Measurements from ENCODE around the gene NECAP2.

Gene NECAP2

GRCh38 chr1:16440470-16441281 lies at the start of gene NECAP2:
TSS of gene NECAP2 (plus strand) at chr1:16440724. CDS start at chr1:16440762, 38 bp downstream.
- DNase-seq (ENCODE audit: extremely low read depth in 1 of 2, low read depth in 1 of 2) = peak; percentile 86 to 93

GRCh38 chr1:16391411-16391810 lies 49.1 kb upstream of the NECAP2 start:
- no peak for DNase-seq (ENCODE audit: extremely low read depth in 1 of 2, low read depth in 1 of 2)

- DNase-seq (ENCODE audit: extremely low read depth in 1 of 2, low read depth in 1 of 2) = no peak
Measured at GRCh38 chr1:16392740-16393569, 47.6 kb upstream of the NECAP2 start.

- DNase-seq (ENCODE audit: extremely low read depth in 1 of 2, low read depth in 1 of 2) = no peak
Measured at GRCh38 chr1:16393570-16394521, 46.7 kb upstream of the NECAP2 start.

GRCh38 chr1:16394977-16395376 lies 45.5 kb upstream of the NECAP2 start:
- DNase-seq (ENCODE audit: extremely low read depth in 1 of 2, low read depth in 1 of 2) = no peak

- no peak for DNase-seq (ENCODE audit: extremely low read depth in 1 of 2, low read depth in 1 of 2)
Measured at GRCh38 chr1:16396591-16396990, 43.9 kb upstream of the NECAP2 start.

- DNase-seq (ENCODE audit: extremely low read depth in 1 of 2, low read depth in 1 of 2) = no peak
Measured at GRCh38 chr1:16397120-16397519, 43.4 kb upstream of the NECAP2 start.

GRCh38 chr1:16398371-16398953 lies 42.1 kb upstream of the NECAP2 start:
- DNase-seq (ENCODE audit: extremely low read depth in 1 of 2, low read depth in 1 of 2) = no peak

GRCh38 chr1:16402742-16403141 lies 37.8 kb upstream of the NECAP2 start:
- no peak for DNase-seq (ENCODE audit: extremely low read depth in 1 of 2, low read depth in 1 of 2)

- no peak for DNase-seq (ENCODE audit: extremely low read depth in 1 of 2, low read depth in 1 of 2)
Measured at GRCh38 chr1:16405441-16405840, 35.1 kb upstream of the NECAP2 start.

- DNase-seq (ENCODE audit: extremely low read depth in 1 of 2, low read depth in 1 of 2) = no peak
Measured at GRCh38 chr1:16406868-16407267, 33.7 kb upstream of the NECAP2 start.

GRCh38 chr1:16409536-16410152 lies 30.9 kb upstream of the NECAP2 start:
- no peak for DNase-seq (ENCODE audit: extremely low read depth in 1 of 2, low read depth in 1 of 2)

- no peak for DNase-seq (ENCODE audit: extremely low read depth in 1 of 2, low read depth in 1 of 2)
Measured at GRCh38 chr1:16410803-16411202, 29.7 kb upstream of the NECAP2 start.

GRCh38 chr1:16413191-16413590 lies 27.3 kb upstream of the NECAP2 start:
- no peak for DNase-seq (ENCODE audit: extremely low read depth in 1 of 2, low read depth in 1 of 2)

- DNase-seq (ENCODE audit: extremely low read depth in 1 of 2, low read depth in 1 of 2) = no peak
Measured at GRCh38 chr1:16418823-16419425, 21.6 kb upstream of the NECAP2 start.

- peak in 1 of 2 donors; percentile 17 for DNase-seq (ENCODE audit: extremely low read depth in 1 of 2, low read depth in 1 of 2)
Measured at GRCh38 chr1:16420424-16421118, 20.0 kb upstream of the NECAP2 start.

GRCh38 chr1:16421201-16421600 lies 19.3 kb upstream of the NECAP2 start:
- DNase-seq (ENCODE audit: extremely low read depth in 1 of 2, low read depth in 1 of 2) = no peak

- no peak for DNase-seq (ENCODE audit: extremely low read depth in 1 of 2, low read depth in 1 of 2)
Measured at GRCh38 chr1:16422041-16422440, 18.5 kb upstream of the NECAP2 start.

Data from activated CD8-positive, alpha-beta memory T cell treated with anti-CD3 and anti-CD28 coated beads for 1 hour (primary cell).